Psoas muscle (tissue), 8 donors: ENCODE results near the gene SLC25A48. TPM values are rescaled to one million over a fixed set of nuclear protein-coding genes. Genes with fewer than 3 reads are reported as not detected.

Experiments
- ATAC-seq, 4 donors: fragments of 200-7000 bp; cut with Tn5 transposase; one replicate each; pipeline ENCODE4 v1.9.1; 2020; ENCODE audit warnings: moderate library complexity in 3 of 4, mild to moderate bottlenecking in 2 of 4
- DNase-seq, 2 donors: peaks; one replicate each; pipeline ENCODE4 v3.0.0-alpha.2; 2020
- H3K27ac ChIP-seq: fragments of 200-600 bp; one replicate; pipeline ENCODE4 v1.8.0; 2022
- H3K27me3 ChIP-seq, 3 donors: fragments of 200-600 bp in 1 of 3; one replicate each; pipeline versions ENCODE4 v1.6.1 to v1.8.0; 2013 to 2022; ENCODE audit warnings: low read length in 2 of 3, mild to moderate bottlenecking in 2 of 3, moderate library complexity in 1 of 3; ENCODE audit not compliant: insufficient read depth in 3 of 3
- H3K36me3 ChIP-seq, 2 donors: fragments of 200-600 bp in 1 of 2; one replicate each; pipeline versions ENCODE4 v1.6.1 to v1.8.0; 2013 to 2022; ENCODE audit warnings: low read depth in 1 of 2, mild to moderate bottlenecking in 1 of 2, moderate library complexity in 1 of 2; ENCODE audit not compliant: insufficient read depth in 1 of 2
- H3K4me1 ChIP-seq: fragments of 200-600 bp; one replicate; pipeline ENCODE4 v1.8.0; 2022
- H3K4me3 ChIP-seq: fragments of 200-600 bp; one replicate; pipeline ENCODE4 v1.8.0; 2022; ENCODE audit warnings: mild to moderate bottlenecking
- H3K9me3 ChIP-seq: fragments of 200-600 bp; one replicate; pipeline ENCODE4 v1.8.0; 2022
- WGBS, 3 donors: extraction: QIAGEN DNeasy Blood & Tissue Kit; methylation state at CpG; one replicate each; pipeline versions ENCODE4 v1.1.6 to v1.1.7; 2013; 5-methylcytosine and 5-hydroxymethylcytosine counted together
- intact Hi-C, 2 donors: fragments of 100-400 bp; cut with DNase I; formaldehyde crosslinking; loops; one replicate each; pipeline versions ENCODE4 v1.11.0 to v1.14.2; 2022
- polyA plus RNA-seq, 3 donors: library from polyadenylated mRNA; stranded (reverse); fragments of 200-250 nt; gene quantifications; one replicate each; pipeline ENCODE4 v1.2.3, GENCODE V29; 2013
- total RNA-seq, 4 donors: library from RNA; stranded (reverse); fragmentation: NEBNext Ultra II Directional in 2 of 4; extraction: Animal tissue kit (Norgen Biotek cat#: 25700) in 2 of 4; gene quantifications; one replicate each; pipeline versions ENCODE4 v1.2.1 to v1.2.4, GENCODE V29; 2021 to 2023
- TF ChIP-seq, protein P1 (sequence below): fragments of 200-600 bp; IDR thresholded peaks from one replicate; pipeline ENCODE4 v1.8.0; 2022; ENCODE audit warnings: antibody characterized with exemption
- donor health status: healthy with polysubstance abuse.
- donor health status: DM: no; HTN: no; CAD: no; lungs with moderate emphysema.
- donor health status: Bipolar disorder and iron deficiency.
- donor health status: healthy.
- donor health status: DM: yes; HTN: yes; CAD: no.
- donor health status: DM: no; HTN: no; CAD: no.
- donor health status: DM: no; HTN: no; CAD: no.
- donor health status: DM: yes; HTN: yes; CAD: no.

Gene SLC25A48
- total and polyA plus RNA-seq, 7 donors = 1.7 to 9.6 (median 5.6) TPM; not detected in 1

DNA sequence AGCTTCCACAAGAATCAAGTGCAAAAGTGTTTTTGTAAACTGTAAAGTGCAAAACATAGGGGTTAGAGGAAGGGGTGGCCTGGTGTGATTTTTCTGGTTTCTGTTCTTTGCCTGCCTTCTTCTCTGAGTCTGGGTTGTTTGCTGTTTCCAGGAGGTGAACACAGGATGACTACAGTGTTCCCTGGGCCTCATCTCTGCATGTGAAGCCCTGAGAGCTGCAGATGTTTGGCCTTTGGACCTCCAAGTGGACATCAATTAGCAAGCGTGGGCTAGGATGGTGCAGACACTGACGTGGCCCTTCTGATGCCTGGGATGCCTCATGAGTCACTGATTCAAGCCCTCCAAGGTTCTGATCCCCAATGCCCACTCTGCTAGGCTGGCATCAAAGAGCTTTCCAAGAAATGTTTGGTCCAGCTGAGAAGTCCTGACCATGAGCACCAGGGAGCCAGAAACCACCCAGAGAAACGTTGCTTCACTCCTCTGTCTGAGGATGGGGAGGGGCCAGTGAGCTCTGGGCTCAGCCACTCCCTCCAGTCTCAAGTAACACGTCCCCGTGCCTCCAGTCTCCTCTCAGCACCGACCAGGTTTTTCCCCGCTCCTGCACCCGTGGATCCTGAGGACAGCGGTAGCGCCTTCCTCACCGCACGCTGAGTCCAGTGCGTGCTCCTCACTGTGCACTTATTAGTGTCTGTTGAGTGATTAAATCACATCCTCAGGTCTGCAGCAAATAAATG, 53.6 kb downstream of the SLC25A48 start:
- TF ChIP-seq, protein P1, sequence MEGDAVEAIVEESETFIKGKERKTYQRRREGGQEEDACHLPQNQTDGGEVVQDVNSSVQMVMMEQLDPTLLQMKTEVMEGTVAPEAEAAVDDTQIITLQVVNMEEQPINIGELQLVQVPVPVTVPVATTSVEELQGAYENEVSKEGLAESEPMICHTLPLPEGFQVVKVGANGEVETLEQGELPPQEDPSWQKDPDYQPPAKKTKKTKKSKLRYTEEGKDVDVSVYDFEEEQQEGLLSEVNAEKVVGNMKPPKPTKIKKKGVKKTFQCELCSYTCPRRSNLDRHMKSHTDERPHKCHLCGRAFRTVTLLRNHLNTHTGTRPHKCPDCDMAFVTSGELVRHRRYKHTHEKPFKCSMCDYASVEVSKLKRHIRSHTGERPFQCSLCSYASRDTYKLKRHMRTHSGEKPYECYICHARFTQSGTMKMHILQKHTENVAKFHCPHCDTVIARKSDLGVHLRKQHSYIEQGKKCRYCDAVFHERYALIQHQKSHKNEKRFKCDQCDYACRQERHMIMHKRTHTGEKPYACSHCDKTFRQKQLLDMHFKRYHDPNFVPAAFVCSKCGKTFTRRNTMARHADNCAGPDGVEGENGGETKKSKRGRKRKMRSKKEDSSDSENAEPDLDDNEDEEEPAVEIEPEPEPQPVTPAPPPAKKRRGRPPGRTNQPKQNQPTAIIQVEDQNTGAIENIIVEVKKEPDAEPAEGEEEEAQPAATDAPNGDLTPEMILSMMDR = no peak
- Histone ChIP-seq H3K4me1 (no peaks in the 10 kb centered on the region), H3K4me3 (no peak overlapping the region), H3K9me3 (no peaks in the 10 kb centered on the region), H3K27me3 (no peaks in the 10 kb centered on the region), H3K27ac (no peak overlapping the region), H3K36me3 (no peaks in the 10 kb centered on the region)
- ATAC-seq = no peak
- WGBS, 3 donors = 77 to 88% (median 77%) methylated on average over 13 of the region's 13 CpGs
- DNase-seq = no peak
- intact Hi-C loops = loop anchor here (1.0 to 5.0 kb wide), 4 partner anchors 174 to 325 kb away; no protein-coding TSS in a partner anchor

DNA sequence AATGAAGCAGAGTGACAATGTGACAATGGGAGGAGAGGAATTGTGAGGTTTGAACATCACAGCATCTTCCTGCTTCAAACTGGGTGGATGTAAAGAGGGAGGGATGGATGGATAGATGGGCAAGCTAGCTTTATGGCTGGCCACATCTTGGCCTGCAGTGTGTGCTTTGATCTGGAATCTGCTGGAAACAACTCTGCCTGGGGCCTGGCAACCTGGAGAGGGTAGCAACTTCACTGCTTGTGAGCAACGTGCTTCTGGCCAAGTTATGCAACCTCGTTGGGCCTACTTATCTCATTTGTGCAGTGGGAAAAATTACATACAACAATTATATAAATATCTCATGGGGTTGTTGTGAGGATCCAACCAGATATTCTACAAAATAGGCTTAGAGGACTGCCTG, 55.8 kb downstream of the SLC25A48 start:
- TF ChIP-seq, protein P1 = no peak
- intact Hi-C loops = loop anchor here in 1 of 2 donors (10.0 kb wide), 1 partner anchor 175 kb away; no protein-coding TSS in a partner anchor
- Histone ChIP-seq H3K4me3 (no peak overlapping the region), H3K27me3 (peaks cover 0 to 3% (median 0%) of the 10 kb centered on the region in 3 donors), H3K27ac (no peak overlapping the region), H3K36me3 (no peaks in the 10 kb centered on the region), H3K4me1 (no peaks in the 10 kb centered on the region), H3K9me3 (no peaks in the 10 kb centered on the region)
- ATAC-seq = no peak
- WGBS, 3 donors = 21 to 36% (median 24%) methylated on average over 2 of the region's 2 CpGs
- no peak for DNase-seq

DNA sequence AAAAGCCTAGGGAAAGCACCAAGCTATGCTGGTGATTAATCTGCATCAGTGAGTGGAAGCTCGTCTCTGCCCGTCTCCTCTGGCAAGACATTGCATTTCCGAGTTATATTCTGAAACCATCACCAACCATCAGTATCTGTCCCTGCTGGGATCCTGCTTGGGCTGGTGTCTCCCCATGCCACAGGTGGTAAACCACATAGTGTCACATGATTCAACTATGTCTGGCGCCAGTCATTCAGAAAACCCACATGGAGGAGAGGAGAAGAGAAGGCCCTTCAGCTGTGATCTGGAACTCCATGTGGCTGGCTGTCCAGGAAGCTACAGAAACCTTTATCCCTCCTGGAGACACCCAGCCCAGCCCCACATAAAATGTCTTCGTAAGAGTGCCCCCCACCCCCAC, 56.4 kb downstream of the SLC25A48 start:
- TF ChIP-seq, protein P1 = no peak
- DNase-seq = no peak
- 79 to 92% (median 82%) methylated on average over 5 of the region's 5 CpGs for WGBS, 3 donors
- Histone ChIP-seq H3K36me3 (no peaks in the 10 kb centered on the region), H3K27me3 (peaks cover 0 to 3% (median 0%) of the 10 kb centered on the region in 3 donors), H3K4me3 (no peak overlapping the region), H3K4me1 (no peaks in the 10 kb centered on the region), H3K27ac (no peak overlapping the region), H3K9me3 (no peaks in the 10 kb centered on the region)
- intact Hi-C loops = loop anchor here in 1 of 2 donors (10.0 kb wide), 1 partner anchor 174 kb away; no protein-coding TSS in a partner anchor
- no peak for ATAC-seq

DNA sequence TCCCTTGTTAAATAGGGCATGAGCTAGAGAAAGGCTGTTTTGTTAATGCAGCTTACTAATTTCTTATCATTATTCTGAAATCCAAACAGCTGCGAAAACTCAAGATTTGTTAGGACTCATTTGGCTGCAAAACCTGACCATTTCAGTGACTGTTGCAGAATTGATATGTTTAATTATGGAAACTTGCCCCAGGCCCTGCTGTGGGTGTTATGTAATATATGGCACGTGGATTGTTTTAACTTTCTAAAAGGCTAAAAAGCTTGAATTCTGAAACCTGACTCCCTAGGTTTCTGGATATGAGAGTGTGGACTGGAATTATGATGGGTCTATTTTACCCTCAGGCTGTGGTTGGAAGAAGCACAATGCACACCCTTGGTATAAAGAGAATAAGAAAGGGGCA, 56.8 kb downstream of the SLC25A48 start:
- whole genome bisulfite sequencing, 3 donors = 68 to 90% (median 70%) methylated on average over 2 of the region's 2 CpGs
- no peak for ATAC-seq
- H3K4me3 ChIP-seq = no peak overlapping the region
- peaks cover 0 to 3% (median 0%) of the 10 kb centered on the region in 3 donors for H3K27me3 ChIP-seq
- no peak for DNase-seq
- no peaks in the 10 kb centered on the region for H3K4me1 ChIP-seq
- TF ChIP-seq, protein P1 = no peak
- no peaks in the 10 kb centered on the region for H3K9me3 ChIP-seq
- no peak overlapping the region for H3K27ac ChIP-seq
- intact Hi-C loops = loop anchor here in 1 of 2 donors (10.0 kb wide), 1 partner anchor 174 kb away; no protein-coding TSS in a partner anchor
- H3K36me3 ChIP-seq = no peaks in the 10 kb centered on the region
